Measurements from ENCODE around the gene FANK1. TPM values are rescaled to one million over a fixed set of nuclear protein-coding genes. Genes with fewer than 3 reads are reported as not detected.
"Not testable (repeated sequence)": the region's sequence is repeated elsewhere in the genome, so short reads cannot be mapped to it uniquely, and the experiment has no call there.

FANK1 gene
- total RNA-seq, 2 experiments from 2014 or later: 0.25 TPM; not detected in 1

DNA sequence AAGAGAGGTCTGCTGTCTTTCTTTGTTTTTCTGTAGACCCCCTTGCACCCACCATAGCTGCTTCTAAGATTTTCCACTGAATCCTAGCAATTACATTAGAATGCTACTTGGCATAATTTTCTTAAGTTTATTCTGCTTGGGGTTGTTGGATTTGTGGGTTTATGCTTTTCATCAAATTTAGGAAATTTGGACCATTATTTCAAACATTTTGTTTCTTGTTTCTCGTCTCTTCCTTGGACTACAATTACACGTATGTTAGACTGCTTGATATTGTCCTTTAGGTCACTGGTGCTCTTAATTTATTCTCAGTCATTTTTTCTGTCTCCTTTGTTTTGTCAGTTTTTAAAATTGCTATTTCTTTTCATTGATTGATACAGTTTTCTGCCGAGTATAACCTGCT is 65.8 kb downstream of the FANK1 start:
- no peak overlapping the region for H3K27ac Mint-ChIP-seq

DNA sequence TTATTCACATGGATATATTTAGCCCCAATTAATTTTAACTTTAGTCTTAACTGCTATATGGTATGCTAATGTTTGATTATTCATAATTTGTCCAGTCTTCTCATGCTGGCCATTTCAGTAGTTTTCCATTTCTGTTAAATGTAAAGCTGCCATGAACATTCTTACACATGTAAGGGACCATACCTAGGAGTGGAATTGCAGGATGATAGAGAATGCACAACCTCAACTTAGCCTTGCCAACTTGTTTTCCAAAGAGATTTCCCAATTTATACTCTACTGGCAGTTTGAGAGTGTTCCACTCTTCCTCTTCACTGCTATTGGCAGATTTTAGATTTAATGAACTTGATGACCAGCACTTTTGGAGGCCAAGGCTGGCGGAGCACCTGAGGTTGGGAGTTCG is 68.2 kb downstream of the FANK1 start:
- ChIA-PET POLR2A (no interaction called here), CTCF (no interaction called here)
- no peaks in the 10 kb centered on the region for H3K9me3 Mint-ChIP-seq
- H3K27me3 ChIP-seq (ENCODE audit: control insufficient read depth in 1 of 2, insufficient read depth in 2 of 2, low read length in 2 of 2): no peaks in the 10 kb centered on the region
- ATAC-seq (ENCODE audit: poor library complexity) (no peak), DNase-seq (no peak)
- TF ChIP-seq, protein P1, sequence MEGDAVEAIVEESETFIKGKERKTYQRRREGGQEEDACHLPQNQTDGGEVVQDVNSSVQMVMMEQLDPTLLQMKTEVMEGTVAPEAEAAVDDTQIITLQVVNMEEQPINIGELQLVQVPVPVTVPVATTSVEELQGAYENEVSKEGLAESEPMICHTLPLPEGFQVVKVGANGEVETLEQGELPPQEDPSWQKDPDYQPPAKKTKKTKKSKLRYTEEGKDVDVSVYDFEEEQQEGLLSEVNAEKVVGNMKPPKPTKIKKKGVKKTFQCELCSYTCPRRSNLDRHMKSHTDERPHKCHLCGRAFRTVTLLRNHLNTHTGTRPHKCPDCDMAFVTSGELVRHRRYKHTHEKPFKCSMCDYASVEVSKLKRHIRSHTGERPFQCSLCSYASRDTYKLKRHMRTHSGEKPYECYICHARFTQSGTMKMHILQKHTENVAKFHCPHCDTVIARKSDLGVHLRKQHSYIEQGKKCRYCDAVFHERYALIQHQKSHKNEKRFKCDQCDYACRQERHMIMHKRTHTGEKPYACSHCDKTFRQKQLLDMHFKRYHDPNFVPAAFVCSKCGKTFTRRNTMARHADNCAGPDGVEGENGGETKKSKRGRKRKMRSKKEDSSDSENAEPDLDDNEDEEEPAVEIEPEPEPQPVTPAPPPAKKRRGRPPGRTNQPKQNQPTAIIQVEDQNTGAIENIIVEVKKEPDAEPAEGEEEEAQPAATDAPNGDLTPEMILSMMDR (IDR thresholded peaks at IDR 0.05): no peak
- no peaks in the 10 kb centered on the region for H3K36me3 Mint-ChIP-seq (ENCODE audit: low read depth)
- H3K4me1 ChIP-seq (ENCODE audit: insufficient read depth, low read length): no peaks in the 10 kb centered on the region
- H3K27ac Mint-ChIP-seq: no peak overlapping the region
- H3K4me3 ChIP-seq (ENCODE audit: low read length): no peak overlapping the region
- H3K27me3 Mint-ChIP-seq: peaks cover 5% of the 10 kb centered on the region
- H3K27ac ChIP-seq (ENCODE audit: low read depth in 1 of 2, low read length in 2 of 2): no peak overlapping the region
- H3K4me3 Mint-ChIP-seq: no peak overlapping the region
- no peaks in the 10 kb centered on the region for H3K4me1 Mint-ChIP-seq (ENCODE audit: low read depth)
- no peaks in the 10 kb centered on the region for H3K36me3 ChIP-seq (ENCODE audit: insufficient read depth, low read length)
- no peaks in the 10 kb centered on the region for H3K9me3 ChIP-seq (ENCODE audit: control insufficient read depth in 1 of 2, insufficient read depth in 1 of 2, low read length in 2 of 2)
- intact Hi-C loops (cut with DNase I, micrococcal nuclease): no loop called here

More for the DNA sequence above, 65.8 kb downstream of the FANK1 start:
- Histone ChIP-seq H3K9me3 (ENCODE audit: control insufficient read depth in 1 of 2, insufficient read depth in 1 of 2, low read length in 2 of 2) (no peaks in the 10 kb centered on the region), H3K4me3 (ENCODE audit: low read length) (no peak overlapping the region), H3K4me1 (ENCODE audit: insufficient read depth, low read length) (no peaks in the 10 kb centered on the region), H3K36me3 (ENCODE audit: insufficient read depth, low read length) (no peaks in the 10 kb centered on the region), H3K27ac (ENCODE audit: low read depth in 1 of 2, low read length in 2 of 2) (no peak overlapping the region), H3K27me3 (ENCODE audit: control insufficient read depth in 1 of 2, insufficient read depth in 2 of 2, low read length in 2 of 2) (no peaks in the 10 kb centered on the region)
- H3K27me3 Mint-ChIP-seq: peaks cover 14% of the 10 kb centered on the region
- no peaks in the 10 kb centered on the region for H3K36me3 Mint-ChIP-seq (ENCODE audit: low read depth)
- TF ChIP-seq, protein P1 (IDR thresholded peaks at IDR 0.05): no peak
- ChIA-PET CTCF (no interaction called here), POLR2A (no interaction called here)
- no peak overlapping the region for H3K4me3 Mint-ChIP-seq
- no peak for ATAC-seq (ENCODE audit: poor library complexity)
- no peaks in the 10 kb centered on the region for H3K4me1 Mint-ChIP-seq (ENCODE audit: low read depth)
- H3K9me3 Mint-ChIP-seq: no peaks in the 10 kb centered on the region
- intact Hi-C loops (cut with DNase I, micrococcal nuclease): no loop called here
- DNase-seq: no peak

DNA sequence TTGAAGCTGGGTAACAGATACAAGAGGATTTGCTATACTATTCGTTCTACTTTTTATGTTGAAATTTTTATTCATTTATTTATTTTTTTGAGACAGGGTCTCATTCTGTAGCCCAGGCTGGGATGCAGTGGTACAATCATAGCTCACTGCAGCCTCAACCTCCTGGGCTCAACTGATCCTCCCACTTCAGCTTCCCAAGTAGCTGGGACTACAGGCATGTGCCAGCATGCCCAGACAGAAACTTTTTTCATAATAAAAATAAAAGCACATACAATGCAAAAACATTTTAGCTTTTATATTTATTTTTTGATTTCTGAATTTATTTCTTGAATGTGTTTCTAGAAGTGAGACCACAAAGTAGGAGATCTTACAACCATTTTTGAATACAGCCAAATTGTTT is 71.2 kb downstream of the FANK1 start:
- H3K27ac ChIP-seq (ENCODE audit: low read depth in 1 of 2, low read length in 2 of 2): no peak overlapping the region
- Mint-ChIP-seq H3K9me3 (peaks cover 3% of the 10 kb centered on the region), H3K4me3 (no peak overlapping the region), H3K27ac (no peak overlapping the region), H3K36me3 (ENCODE audit: low read depth) (no peaks in the 10 kb centered on the region), H3K27me3 (no peaks in the 10 kb centered on the region), H3K4me1 (ENCODE audit: low read depth) (no peaks in the 10 kb centered on the region)
- intact Hi-C loops (cut with DNase I, micrococcal nuclease): no loop called here
- TF ChIP-seq, protein P1 (IDR thresholded peaks at IDR 0.05): no peak
- no peak overlapping the region for H3K4me3 ChIP-seq (ENCODE audit: low read length)
- POLR2A ChIA-PET: no interaction called here
- DNase-seq (no peak), ATAC-seq (ENCODE audit: poor library complexity) (no peak)
- H3K36me3 ChIP-seq (ENCODE audit: insufficient read depth, low read length): no peaks in the 10 kb centered on the region
- H3K27me3 ChIP-seq (ENCODE audit: control insufficient read depth in 1 of 2, insufficient read depth in 2 of 2, low read length in 2 of 2): no peaks in the 10 kb centered on the region
- no peaks in the 10 kb centered on the region for H3K4me1 ChIP-seq (ENCODE audit: insufficient read depth, low read length)
- H3K9me3 ChIP-seq (ENCODE audit: control insufficient read depth in 1 of 2, insufficient read depth in 1 of 2, low read length in 2 of 2): peaks cover 0 to 9% of the 10 kb centered on the region in 2 experiments
- CTCF ChIA-PET: no interaction called here

DNA sequence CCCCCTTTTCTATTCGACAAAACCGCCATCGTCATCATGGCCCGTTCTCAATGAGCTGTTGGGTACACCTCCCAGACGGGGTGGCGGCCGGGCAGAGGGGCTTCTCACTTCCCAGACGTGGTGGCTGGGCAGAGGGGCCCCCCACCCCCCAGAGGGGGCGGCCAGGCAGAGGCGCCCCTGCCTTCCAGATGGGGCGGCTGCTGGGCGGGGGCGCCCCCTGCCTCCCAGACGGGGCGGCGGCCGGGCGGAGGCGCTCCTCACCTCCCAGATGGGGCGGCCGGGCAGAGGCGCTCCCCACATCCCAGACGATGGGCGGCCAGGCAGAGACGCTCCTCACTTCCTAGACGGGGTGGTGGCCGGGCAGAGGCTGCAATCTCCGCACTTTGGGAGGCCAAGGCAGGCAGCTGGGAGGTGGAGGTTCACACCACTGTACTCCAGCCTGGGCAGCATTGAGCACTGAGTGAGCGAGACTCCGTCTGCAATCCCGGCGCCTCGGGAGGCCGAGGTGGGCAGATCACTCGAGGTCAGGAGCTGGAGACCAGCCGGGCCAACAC is 73.8 kb downstream of the FANK1 start:
- H3K27ac Mint-ChIP-seq; H3K9me3 ChIP-seq (ENCODE audit: control insufficient read depth in 1 of 2, insufficient read depth in 1 of 2, low read length in 2 of 2); H3K9me3 Mint-ChIP-seq; H3K4me1 ChIP-seq (ENCODE audit: insufficient read depth, low read length); DNase-seq; H3K4me1 Mint-ChIP-seq (ENCODE audit: low read depth); ATAC-seq (ENCODE audit: poor library complexity); CTCF ChIA-PET; intact Hi-C loops (cut with DNase I, micrococcal nuclease); H3K27me3 Mint-ChIP-seq; H3K4me3 ChIP-seq (ENCODE audit: low read length); H3K27ac ChIP-seq (ENCODE audit: low read depth in 1 of 2, low read length in 2 of 2); POLR2A ChIA-PET; H3K27me3 ChIP-seq (ENCODE audit: control insufficient read depth in 1 of 2, insufficient read depth in 2 of 2, low read length in 2 of 2); H3K36me3 ChIP-seq (ENCODE audit: insufficient read depth, low read length); H3K4me3 Mint-ChIP-seq; H3K36me3 Mint-ChIP-seq (ENCODE audit: low read depth): not testable (repeated sequence)
